SK-N-MC (cell line): ENCODE results near the gene TTC21A.

ENCODE experiments used
- EZH2 ChIP-seq: fragments of 200-600 bp; sonication (generic); IDR thresholded peaks from one replicate; pipeline ENCODE4 v1.6.1; 2017; ENCODE audit warnings: antibody characterized with exemption
- FOXP2 ChIP-seq: optimal IDR thresholded peaks from 2 replicates; pipeline ENCODE3; 2011; ENCODE audit warnings: mild to moderate bottlenecking, moderate library complexity; ENCODE audit not compliant: insufficient read depth; ENCODE audit errors: extremely low read length, control extremely low read depth
- POLR2AphosphoS5 ChIP-seq: IDR thresholded peaks from 2 replicates; pipeline ENCODE4 v1.6.1; 2012; ENCODE audit warnings: mild to moderate bottlenecking, low read depth, low read length, borderline replicate concordance

DNA sequence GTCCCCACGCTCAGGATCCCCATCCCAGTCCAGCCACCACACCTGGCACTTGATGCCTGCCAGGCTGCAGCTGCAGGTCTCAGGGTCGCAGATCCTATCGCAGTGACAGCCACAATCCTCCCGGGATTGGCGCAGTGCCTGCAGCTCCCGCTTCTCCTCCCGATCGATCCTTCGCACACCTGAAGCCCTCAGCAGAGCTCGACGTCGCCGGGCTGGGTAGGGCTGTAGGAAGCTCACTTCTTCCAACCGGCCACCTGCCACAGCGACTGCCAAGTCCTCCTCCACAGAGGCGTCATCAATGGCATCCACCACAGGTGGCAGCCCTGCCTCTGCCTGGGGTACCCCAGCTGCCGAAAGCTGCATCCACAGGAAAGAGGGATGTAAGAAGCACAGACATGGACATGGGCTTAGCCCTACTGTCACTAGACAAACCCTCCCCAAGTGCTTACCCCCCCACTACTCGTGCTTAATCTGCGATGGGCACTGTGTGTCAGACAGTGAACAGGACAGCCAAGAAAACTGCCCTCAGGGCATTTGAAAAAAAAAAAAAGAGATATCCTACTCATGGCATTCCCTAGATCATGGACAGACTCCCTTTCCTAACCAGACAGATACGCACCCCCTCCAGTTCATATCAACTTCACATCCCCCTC is 36.7 kb downstream of the TTC21A start:
- TF ChIP-seq EZH2 (no peak), FOXP2 (no peak), POLR2AphosphoS5 (no peak)
